Measurements from ENCODE around the gene ATG10. TPM values are rescaled to one million over a fixed set of nuclear protein-coding genes. Genes with fewer than 3 reads are reported as not detected.
A peak's percentile ranks its signal among the peaks of the same experiment; 100 is the strongest.
"Not testable (repeated sequence)": the region's sequence is repeated elsewhere in the genome, so short reads cannot be mapped to it uniquely, and the experiment has no call there.

The ATG10 gene
- total RNA-seq, 4 donors from 2014 or later: 1.0 to 15.4 (median 6.5) TPM

DNA sequence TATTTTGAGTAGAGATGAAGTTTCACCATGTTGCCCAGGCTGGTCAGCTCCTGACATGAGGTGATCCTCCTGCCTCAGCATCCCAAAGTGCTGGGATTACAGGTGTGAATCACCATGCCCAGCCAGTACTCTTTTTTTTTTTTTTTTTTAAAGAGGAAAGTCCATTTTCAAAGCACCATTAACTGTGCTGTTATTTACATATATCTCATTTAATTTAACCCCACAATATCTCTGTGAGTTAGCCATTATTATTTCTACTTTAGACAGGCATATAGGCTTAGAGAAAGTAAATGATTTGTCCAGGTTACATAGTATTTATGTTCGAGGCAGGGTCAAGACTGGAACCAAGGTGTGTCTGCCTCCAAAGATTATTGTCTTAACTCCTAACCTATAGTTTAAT, 50.7 kb downstream of the ATG10 start:
- Histone ChIP-seq H3K4me1 (no peaks in the 10 kb centered on the region), H3K27ac (no peak overlapping the region), H3K27me3 (no peaks in the 10 kb centered on the region), H3K9me3 (no peaks in the 10 kb centered on the region), H3K36me3 (no peaks in the 10 kb centered on the region), H3K4me3 (no peak overlapping the region)
- no peak for DNase-seq
- intact Hi-C loops (cut with DNase I; ENCODE audit: low total_unique reads): no loop called here
- TF ChIP-seq, protein P1, sequence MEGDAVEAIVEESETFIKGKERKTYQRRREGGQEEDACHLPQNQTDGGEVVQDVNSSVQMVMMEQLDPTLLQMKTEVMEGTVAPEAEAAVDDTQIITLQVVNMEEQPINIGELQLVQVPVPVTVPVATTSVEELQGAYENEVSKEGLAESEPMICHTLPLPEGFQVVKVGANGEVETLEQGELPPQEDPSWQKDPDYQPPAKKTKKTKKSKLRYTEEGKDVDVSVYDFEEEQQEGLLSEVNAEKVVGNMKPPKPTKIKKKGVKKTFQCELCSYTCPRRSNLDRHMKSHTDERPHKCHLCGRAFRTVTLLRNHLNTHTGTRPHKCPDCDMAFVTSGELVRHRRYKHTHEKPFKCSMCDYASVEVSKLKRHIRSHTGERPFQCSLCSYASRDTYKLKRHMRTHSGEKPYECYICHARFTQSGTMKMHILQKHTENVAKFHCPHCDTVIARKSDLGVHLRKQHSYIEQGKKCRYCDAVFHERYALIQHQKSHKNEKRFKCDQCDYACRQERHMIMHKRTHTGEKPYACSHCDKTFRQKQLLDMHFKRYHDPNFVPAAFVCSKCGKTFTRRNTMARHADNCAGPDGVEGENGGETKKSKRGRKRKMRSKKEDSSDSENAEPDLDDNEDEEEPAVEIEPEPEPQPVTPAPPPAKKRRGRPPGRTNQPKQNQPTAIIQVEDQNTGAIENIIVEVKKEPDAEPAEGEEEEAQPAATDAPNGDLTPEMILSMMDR (IDR thresholded peaks at IDR 0.05): no peak
- no peak for TF ChIP-seq POLR2A (IDR thresholded peaks at IDR 0.05)

DNA sequence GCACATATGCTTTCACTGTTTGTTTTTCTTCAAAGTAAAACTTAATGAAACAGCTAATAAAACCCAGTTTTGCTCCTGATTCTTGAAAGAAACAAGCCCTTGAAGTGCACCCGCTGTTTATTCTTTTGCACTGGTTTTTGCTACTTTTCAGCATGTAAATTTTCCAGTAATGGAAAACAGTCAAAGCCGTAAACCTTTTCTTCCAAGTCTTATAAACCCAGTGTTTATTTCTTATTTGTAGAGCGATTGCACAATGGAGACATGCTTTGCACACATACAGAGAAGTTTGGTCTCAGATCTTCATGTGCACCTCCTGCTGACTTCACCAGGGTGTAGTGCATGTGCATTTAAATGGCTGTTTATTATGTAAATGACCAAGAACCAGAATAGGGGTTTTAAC, 51.8 kb downstream of the ATG10 start:
- intact Hi-C loops (cut with DNase I; ENCODE audit: low total_unique reads): no loop called here
- Histone ChIP-seq H3K27me3 (no peaks in the 10 kb centered on the region), H3K9me3 (no peaks in the 10 kb centered on the region), H3K36me3 (no peaks in the 10 kb centered on the region), H3K4me1 (no peaks in the 10 kb centered on the region), H3K27ac (peak overlapping the region in 1 of 2 donors; percentile 42), H3K4me3 (no peak overlapping the region)
- no peak for DNase-seq
- TF ChIP-seq, protein P1 (IDR thresholded peaks at IDR 0.05): no peak
- TF ChIP-seq POLR2A (IDR thresholded peaks at IDR 0.05): no peak

DNA sequence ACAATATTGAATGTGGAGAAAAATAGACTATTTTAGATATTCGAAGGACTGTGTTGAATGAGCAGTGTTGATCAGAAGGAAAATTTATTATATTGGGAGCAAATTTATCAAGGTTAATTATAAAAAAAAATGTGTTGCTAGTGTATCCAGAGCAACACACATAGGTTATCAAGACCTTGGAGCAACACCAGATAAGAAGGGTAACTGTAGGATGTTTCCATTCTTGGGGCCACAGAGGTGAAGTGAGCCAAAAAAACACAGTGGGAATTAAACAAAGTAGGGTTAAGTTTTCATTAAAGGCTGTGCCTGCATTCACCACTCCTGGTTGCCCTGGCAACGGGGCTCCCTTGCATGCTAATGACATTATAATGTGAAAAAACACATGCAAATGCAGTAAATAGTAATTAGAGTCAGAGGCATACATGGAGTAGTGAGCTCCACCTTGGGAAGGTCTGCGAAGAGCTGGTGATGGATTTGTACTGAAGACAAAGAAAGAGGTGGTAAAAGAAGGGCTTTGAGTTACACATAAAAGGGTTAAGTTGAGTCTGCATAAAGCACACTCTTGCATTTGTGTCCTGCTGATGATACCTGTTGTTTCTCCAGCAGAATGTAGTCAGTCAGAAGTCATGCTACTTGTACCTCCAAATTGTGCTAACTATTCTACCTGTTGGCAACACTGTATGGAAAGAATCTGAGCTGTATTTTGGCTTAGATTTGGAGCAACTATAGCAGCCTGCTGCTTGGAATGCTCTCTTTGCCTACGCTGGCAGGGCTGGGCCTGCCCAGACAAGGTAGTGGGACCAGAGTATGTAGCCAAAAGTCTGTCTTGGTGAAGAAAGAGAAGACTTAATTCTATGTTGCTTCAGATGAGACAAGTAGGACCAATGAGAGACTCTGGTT, 59.6 kb downstream of the ATG10 start:
- no peaks in the 10 kb centered on the region for H3K9me3 ChIP-seq
- no peak for TF ChIP-seq POLR2A (IDR thresholded peaks at IDR 0.05)
- TF ChIP-seq, protein P1 (IDR thresholded peaks at IDR 0.05): no peak
- intact Hi-C loops (cut with DNase I; ENCODE audit: low total_unique reads): no loop called here
- no peaks in the 10 kb centered on the region for H3K4me1 ChIP-seq
- H3K27me3 ChIP-seq: no peaks in the 10 kb centered on the region
- H3K36me3 ChIP-seq: no peaks in the 10 kb centered on the region
- DNase-seq: no peak
- no peak overlapping the region for H3K27ac ChIP-seq
- no peak overlapping the region for H3K4me3 ChIP-seq

DNA sequence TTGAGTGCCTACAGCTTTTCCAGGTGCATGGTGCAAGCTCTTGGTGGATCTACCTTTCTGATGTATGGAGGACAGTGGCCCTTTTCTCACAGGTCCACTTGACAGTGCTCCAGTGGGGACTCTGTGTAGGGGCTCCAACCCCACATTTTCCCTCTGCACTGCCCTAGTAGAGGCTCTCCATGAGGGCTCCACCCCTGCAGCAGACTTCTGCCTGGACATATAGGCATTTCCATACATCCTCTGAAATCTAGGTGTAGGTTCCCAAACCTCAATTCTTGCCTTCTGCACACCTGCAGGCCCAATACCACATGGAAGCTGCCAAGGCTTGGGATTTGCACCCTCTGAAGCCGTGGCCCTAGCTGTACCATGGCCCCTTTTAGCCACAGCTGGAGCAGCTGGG, 71.1 kb downstream of the ATG10 start:
- intact Hi-C loops (cut with DNase I; ENCODE audit: low total_unique reads); H3K27ac ChIP-seq; H3K9me3 ChIP-seq; H3K27me3 ChIP-seq; DNase-seq; H3K36me3 ChIP-seq; H3K4me1 ChIP-seq; H3K4me3 ChIP-seq: not testable (repeated sequence)

DNA sequence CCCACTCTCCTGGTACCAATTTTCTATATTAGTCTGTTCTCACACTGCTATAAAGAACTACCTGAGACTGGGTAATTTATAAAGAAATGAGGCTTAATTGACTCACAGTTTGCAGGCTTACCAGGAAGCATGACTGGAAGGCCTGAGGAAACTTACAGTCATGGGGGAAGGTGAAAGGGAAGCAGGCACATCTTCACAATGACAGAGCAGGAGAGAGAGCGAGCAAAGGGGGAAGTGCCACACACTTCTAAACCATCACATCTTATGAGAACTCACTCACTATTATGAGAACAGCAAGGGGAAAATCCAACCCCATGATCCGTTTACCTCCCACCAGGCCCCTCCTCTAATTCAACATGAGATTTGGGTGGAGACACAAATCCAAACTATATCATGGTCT, 72.2 kb downstream of the ATG10 start:
- H3K27ac ChIP-seq: no peak overlapping the region
- H3K27me3 ChIP-seq: no peaks in the 10 kb centered on the region
- intact Hi-C loops (cut with DNase I; ENCODE audit: low total_unique reads): no loop called here
- TF ChIP-seq, protein P1 (IDR thresholded peaks at IDR 0.05): no peak
- no peak for TF ChIP-seq POLR2A (IDR thresholded peaks at IDR 0.05)
- DNase-seq: no peak
- H3K9me3 ChIP-seq: no peaks in the 10 kb centered on the region
- no peak overlapping the region for H3K4me3 ChIP-seq
- no peaks in the 10 kb centered on the region for H3K36me3 ChIP-seq
- no peaks in the 10 kb centered on the region for H3K4me1 ChIP-seq

Measured in uterus (tissue), 4 donors.